GM12874 (cell line): ENCODE data around the gene WFS1.

Experiments used
- TF ChIP-seq, protein P1 (sequence below): IDR thresholded peaks from 2 replicates; pipeline ENCODE4 v1.5.1; 2011; ENCODE audit warnings: low read depth, mild to moderate bottlenecking, control low read depth, low read length, moderate library complexity; ENCODE audit not compliant: insufficient read depth

WFS1 gene

DNA sequence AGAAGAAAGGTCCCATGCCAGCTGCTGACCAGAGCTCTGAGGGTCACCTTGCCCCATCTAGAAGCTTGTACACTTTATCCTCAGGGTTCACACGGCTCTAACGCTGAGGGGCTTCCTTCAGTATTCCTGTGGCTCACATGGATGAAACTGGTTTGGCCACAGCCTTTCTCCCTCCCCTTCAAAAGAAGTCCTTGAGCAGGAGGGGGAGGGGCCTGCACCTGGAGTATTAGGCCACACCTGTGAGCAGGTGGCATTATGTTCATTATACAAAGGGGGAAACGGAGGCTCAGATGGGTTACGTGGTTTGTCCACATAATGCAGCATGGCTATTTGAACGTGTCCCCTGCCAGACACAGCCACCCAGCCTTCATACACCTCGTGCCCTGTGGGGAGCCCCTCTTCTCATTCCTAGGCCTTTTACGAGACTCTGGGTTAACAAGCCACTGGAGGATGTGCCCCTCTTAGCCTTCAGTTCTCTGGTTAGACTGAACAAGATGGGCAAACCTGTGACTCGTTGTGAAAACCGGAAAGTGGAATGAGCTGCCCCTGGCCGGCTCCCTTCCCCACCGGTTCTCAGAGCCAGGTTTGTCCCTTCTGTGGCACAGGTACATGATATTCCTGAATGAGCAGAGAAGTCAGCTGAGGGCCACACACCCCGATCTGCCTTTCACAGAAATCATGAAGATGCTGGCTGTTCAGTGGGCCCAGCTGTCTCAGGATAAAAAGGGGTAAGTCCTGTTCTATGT lies 42.1 kb upstream of the WFS1 start:
- TF ChIP-seq, protein P1, sequence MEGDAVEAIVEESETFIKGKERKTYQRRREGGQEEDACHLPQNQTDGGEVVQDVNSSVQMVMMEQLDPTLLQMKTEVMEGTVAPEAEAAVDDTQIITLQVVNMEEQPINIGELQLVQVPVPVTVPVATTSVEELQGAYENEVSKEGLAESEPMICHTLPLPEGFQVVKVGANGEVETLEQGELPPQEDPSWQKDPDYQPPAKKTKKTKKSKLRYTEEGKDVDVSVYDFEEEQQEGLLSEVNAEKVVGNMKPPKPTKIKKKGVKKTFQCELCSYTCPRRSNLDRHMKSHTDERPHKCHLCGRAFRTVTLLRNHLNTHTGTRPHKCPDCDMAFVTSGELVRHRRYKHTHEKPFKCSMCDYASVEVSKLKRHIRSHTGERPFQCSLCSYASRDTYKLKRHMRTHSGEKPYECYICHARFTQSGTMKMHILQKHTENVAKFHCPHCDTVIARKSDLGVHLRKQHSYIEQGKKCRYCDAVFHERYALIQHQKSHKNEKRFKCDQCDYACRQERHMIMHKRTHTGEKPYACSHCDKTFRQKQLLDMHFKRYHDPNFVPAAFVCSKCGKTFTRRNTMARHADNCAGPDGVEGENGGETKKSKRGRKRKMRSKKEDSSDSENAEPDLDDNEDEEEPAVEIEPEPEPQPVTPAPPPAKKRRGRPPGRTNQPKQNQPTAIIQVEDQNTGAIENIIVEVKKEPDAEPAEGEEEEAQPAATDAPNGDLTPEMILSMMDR = no peak

DNA sequence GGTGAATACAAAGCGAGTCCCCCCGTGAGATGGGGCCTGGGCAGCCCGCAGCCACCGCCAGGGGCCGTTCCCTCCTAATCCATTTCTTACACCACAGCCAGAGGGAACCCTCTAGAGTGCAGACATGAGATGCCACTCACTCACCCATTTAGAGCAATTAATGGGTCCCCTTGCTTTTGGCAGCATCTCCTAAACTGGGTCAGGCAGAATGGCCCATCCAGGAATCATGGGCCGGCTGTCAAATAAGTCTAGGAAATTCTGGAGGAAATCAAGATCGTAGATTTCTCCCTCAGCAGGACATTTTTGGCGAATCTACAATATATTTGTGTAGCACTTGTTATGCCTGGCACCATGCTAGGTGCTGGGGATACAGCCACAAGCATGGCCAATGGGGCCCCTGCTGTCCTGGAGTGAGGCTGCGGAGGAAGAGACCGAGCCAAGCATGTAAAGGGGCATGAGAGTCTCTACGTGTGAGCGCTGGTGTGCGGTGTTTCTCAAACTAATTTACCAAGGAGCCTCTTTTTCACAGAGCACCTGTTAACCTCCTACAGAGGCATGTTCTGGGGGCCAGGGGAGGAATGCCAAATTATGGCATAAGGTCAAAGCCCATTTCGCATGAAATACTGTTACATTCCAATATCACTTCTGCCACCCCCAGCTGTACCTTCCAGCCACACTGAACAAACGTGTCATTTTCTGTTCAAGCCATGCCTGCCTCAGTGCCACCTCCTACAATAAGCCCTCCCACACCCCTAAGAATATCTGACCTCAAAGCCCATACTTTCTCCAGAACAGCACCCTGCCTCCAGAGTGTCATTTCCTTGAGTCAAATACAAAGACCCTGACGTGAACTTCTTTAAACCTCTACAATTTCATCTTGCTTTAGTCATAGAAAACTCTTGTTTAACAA lies 41.2 kb upstream of the WFS1 start:
- TF ChIP-seq, protein P1 = no peak

DNA sequence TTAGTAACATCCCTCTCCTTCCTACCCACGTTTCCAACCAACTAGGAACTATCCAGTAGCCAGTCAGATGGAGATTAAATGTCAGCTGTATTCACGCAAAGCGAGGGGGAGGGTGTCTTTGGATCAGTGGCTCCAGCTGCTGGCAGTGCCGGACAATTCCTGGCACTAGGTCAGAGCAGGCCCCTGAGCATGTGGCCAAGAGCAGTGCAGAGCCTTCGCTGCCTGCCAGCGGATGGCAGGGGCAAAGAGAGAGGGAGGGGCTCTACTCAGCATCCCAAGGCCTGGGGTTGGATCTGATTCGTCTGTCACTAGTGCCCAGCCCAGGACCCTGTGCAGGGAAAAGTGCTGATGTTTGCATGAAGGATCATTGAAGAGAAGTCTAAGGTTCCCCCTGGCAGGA lies 40.6 kb upstream of the WFS1 start:
- TF ChIP-seq, protein P1 = no peak

DNA sequence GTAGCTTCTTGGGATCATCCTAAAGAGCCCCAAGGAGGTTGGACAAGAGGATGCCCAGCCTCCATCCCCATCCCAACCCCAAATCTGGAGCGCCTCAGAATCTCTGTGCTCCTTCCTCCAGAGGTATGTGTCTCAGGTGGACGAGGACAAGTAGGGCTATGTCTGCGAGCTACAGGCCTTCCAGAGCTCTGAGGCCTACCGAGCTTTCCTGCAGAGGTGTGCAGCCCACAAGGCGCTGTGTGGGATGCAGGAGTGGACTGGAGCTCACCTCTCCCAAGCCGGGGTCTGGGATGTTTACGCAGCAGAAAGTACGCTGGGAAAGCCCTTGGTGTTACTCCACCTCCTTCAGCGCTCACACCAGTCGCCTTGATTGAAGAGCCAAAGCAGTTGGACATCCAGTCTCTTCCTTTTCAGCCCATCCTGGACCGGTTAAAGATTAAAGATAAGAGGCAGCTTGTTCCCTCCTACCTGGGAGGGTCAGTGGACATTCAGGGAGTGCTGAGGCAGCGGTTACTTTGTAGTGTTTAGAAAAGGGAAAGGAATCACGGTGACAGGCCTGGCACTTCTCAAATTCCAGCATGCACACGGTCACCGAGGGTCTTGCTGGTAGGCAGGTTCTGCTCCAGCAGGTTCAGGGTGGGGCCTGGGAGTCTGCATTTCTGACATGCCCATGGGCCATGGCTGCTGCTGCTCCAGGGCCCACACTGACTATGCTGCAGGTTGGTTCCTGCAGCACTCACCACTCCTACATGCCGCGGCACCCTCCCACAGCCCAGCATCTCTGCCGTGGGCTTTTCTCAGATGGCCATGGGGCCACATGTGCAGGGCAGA lies 39.8 kb upstream of the WFS1 start:
- TF ChIP-seq, protein P1 = no peak

DNA sequence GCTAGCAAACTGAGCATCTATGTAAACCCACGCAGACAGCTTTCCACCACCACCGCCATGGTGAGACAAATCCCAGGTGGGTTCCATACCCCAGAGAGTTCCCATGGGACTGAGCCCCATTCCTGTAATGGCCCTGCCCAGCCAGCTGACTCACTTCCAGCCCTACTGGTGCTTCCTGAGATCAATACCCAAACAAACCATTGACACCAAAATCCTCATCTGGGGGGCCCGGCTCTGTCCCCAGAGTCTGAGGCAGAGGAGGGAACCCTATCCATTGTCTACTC lies 39.2 kb upstream of the WFS1 start:
- TF ChIP-seq, protein P1 = no peak

DNA sequence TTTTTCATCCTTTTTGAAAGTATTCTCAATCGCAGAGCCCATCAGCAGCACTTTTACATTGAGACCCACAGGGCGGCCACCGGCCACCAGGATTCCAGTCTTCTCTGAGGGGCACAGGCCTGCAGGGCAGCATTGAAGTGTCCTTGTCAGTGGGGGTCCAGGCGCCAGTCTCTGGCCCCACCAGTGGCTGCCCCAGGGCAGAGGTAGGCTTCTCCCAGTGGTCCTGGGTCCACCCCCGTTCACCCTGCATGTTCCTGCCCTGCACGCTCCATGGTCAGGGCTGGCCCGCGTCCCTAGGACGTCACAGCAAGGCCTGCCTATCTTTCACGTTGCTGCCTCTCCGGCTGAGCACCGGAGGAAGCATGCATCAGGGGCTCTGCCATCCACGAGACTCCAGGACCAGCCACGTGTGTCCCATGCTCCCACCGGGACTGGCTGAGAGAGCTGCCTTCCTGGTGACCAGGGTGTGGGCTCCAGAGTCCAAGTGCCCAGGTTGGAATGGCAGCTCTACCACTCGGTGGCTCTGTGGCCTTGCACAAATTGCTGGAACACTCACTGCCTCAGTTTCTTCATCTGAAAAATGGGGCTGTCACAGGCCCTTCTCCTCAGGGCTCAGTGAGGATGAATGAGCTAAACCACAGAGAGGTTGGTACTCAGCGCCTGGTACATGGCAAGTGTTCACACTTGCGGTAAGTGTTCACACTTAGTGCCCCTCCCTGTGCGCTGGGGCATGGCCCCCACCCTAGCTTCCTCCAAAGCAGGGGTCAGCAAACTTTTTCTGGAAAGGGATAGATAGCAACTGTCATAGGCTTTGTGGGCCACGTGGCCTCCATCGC lies 38.6 kb upstream of the WFS1 start:
- TF ChIP-seq, protein P1 = no peak
